Uterus (tissue), 4 donors: ENCODE measurements around the gene NDUFAF5. TPM values are rescaled to one million over a fixed set of nuclear protein-coding genes. Genes with fewer than 3 reads are reported as not detected.
A peak's percentile ranks its signal among the peaks of the same experiment; 100 is the strongest.

Experiments
- DNase-seq, 2 donors: peaks; one replicate each; pipeline ENCODE4 v3.0.0-alpha.2; 2019 to 2020
- H3K27ac ChIP-seq, 2 donors: fragments of 200-600 bp; sonication (generic); 1 replicate in 1 of 2; 2 replicates in 1 of 2; pipeline ENCODE4 v1.5.1; 2016 to 2018
- H3K27me3 ChIP-seq, 2 donors: fragments of 200-600 bp; sonication (generic); one replicate each; pipeline ENCODE4 v1.5.1; 2018 to 2019; ENCODE audit warnings: control low read depth in 1 of 2
- H3K36me3 ChIP-seq, 2 donors: fragments of 200-600 bp; sonication (generic); one replicate each; pipeline ENCODE4 v1.5.1; 2019; ENCODE audit warnings: control low read depth in 1 of 2
- H3K4me1 ChIP-seq, 2 donors: fragments of 200-600 bp; sonication (generic); one replicate each; pipeline ENCODE4 v1.5.1; 2018 to 2019; ENCODE audit warnings: control low read depth in 1 of 2
- H3K4me3 ChIP-seq, 2 donors: fragments of 200-600 bp; sonication (generic); 1 replicate in 1 of 2; 2 replicates in 1 of 2; pipeline ENCODE4 v1.5.1; 2018 to 2019; ENCODE audit warnings: mild to moderate bottlenecking in 1 of 2
- H3K9me3 ChIP-seq, 2 donors: fragments of 200-600 bp; sonication (generic); one replicate each; pipeline ENCODE4 v1.5.1; 2019; ENCODE audit warnings: control low read depth in 1 of 2
- CTCF ChIP-seq, 4 experiments: fragments of 200-600 bp in 2 of 4; fragments of 450-650 bp in 2 of 4; sonication (generic) in 2 of 4; IDR thresholded peaks; one replicate each; pipeline ENCODE4 v1.5.1; 2016 to 2019; ENCODE audit warnings: antibody characterized with exemption in 4 of 4, mild to moderate bottlenecking in 2 of 4, moderate library complexity in 1 of 4
- POLR2A ChIP-seq, 2 donors: fragments of 450-650 bp; IDR thresholded peaks; one replicate each; pipeline ENCODE4 v1.6.1; 2016; ENCODE audit warnings: antibody characterized with exemption in 2 of 2, mild to moderate bottlenecking in 1 of 2, moderate library complexity in 1 of 2
- intact Hi-C: fragments of 100-400 bp; cut with DNase I; formaldehyde crosslinking; loops from one replicate; pipeline ENCODE4 v1.15.1; 2023; ENCODE audit warnings: low total_unique reads
- total RNA-seq, 4 donors: library from RNA; depleted of rRNA in 3 of 4; stranded (reverse); fragments of >200 nt in 3 of 4; gene quantifications; one replicate each; pipeline versions ENCODE4 v1.1.0 to v1.2.4, GENCODE V29; 2014 to 2023
- donor health status: DM: yes; HTN: yes; CAD: no.

Gene NDUFAF5
- total RNA-seq, 4 donors from 2014 or later: 8.2 to 38.0 (median 24.3) TPM

GRCh38 chr20:13777171-13777601 lies 7.6 kb upstream of the NDUFAF5 start:
- no peaks in the 10 kb centered on the region for H3K4me1 ChIP-seq
- H3K4me3 ChIP-seq: no peak overlapping the region
- no peaks in the 10 kb centered on the region for H3K9me3 ChIP-seq
- intact Hi-C loops: no loop called here
- H3K27ac ChIP-seq: no peak overlapping the region
- no peak for TF ChIP-seq POLR2A (IDR thresholded peaks at IDR 0.05)
- no peak for TF ChIP-seq CTCF (IDR thresholded peaks at IDR 0.05)
- no peaks in the 10 kb centered on the region for H3K36me3 ChIP-seq
- H3K27me3 ChIP-seq: no peaks in the 10 kb centered on the region
- no peak for DNase-seq

DNA sequence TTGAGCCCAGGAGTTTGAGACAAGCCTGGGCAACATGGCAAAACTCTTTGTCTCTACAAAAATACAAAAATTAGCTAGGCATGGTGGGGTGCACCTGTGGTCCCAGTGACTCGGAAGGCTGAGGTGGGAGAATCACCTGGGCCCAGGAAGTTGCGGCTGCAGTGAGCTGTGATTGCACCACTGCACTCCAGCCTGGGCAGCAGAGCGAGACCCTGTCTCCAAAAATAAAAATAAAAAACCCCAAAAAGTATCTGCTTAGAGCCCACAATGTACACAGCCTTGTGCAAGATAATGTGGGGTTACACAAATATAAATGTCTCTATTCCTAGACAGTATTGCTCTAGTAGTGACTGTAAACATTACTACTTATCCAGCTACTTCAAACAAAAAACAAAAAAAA lies 6.0 kb upstream of the NDUFAF5 start:
- no peaks in the 10 kb centered on the region for H3K36me3 ChIP-seq
- H3K4me1 ChIP-seq: peaks cover 0 to 4% of the 10 kb centered on the region in 2 donors
- no peaks in the 10 kb centered on the region for H3K27me3 ChIP-seq
- intact Hi-C loops: no loop called here
- DNase-seq: no peak
- no peaks in the 10 kb centered on the region for H3K9me3 ChIP-seq
- TF ChIP-seq POLR2A (IDR thresholded peaks at IDR 0.05) (no peak), CTCF (IDR thresholded peaks at IDR 0.05) (no peak)
- no peak overlapping the region for H3K27ac ChIP-seq
- no peak overlapping the region for H3K4me3 ChIP-seq

DNA sequence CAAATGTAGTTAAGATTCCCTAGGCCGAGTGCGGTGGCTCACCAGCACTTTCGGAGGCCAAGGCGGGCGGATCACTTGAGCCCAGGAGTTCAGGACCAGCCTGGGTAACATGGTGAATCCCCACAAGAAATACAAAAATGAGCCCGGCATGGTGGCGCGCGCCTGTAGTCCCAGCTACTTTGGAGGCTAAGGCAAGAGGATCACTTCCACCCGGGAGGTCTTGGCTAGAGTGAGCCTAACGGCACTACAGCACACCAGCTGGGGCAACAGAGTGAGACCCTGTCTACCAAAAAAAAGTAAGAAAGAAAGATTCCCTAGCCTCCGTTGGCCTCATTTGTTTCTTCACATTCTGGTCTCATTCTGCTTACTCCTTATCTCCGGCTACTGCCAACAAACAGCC lies 1.3 kb upstream of the NDUFAF5 start:
- H3K27ac ChIP-seq: no peak overlapping the region
- no peaks in the 10 kb centered on the region for H3K27me3 ChIP-seq
- H3K4me1 ChIP-seq: peaks cover 0 to 4% of the 10 kb centered on the region in 2 donors
- TF ChIP-seq CTCF (IDR thresholded peaks at IDR 0.05): no peak
- no peak for TF ChIP-seq POLR2A (IDR thresholded peaks at IDR 0.05)
- no peaks in the 10 kb centered on the region for H3K36me3 ChIP-seq
- H3K4me3 ChIP-seq: no peak overlapping the region
- intact Hi-C loops: no loop called here
- DNase-seq: no peak
- no peaks in the 10 kb centered on the region for H3K9me3 ChIP-seq

GRCh38 chr20:13784271-13784892 lies 446 bp upstream of the NDUFAF5 start:
- TF ChIP-seq POLR2A (IDR thresholded peaks at IDR 0.05): no peak
- TF ChIP-seq CTCF (IDR thresholded peaks at IDR 0.05): no peak
- peaks cover 0 to 4% of the 10 kb centered on the region in 2 donors for H3K4me1 ChIP-seq
- H3K27me3 ChIP-seq: no peaks in the 10 kb centered on the region
- intact Hi-C loops: no loop called here
- H3K4me3 ChIP-seq: peak overlapping the region; percentile 74 to 86
- no peaks in the 10 kb centered on the region for H3K9me3 ChIP-seq
- no peaks in the 10 kb centered on the region for H3K36me3 ChIP-seq
- peak overlapping the region; percentile 86 to 89 for H3K27ac ChIP-seq
- no peak for DNase-seq

GRCh38 chr20:13786143-13786828 lies 1.5 kb downstream of the NDUFAF5 start:
- Histone ChIP-seq H3K4me1 (peaks cover 0 to 4% of the 10 kb centered on the region in 2 donors), H3K9me3 (no peaks in the 10 kb centered on the region), H3K36me3 (no peaks in the 10 kb centered on the region), H3K4me3 (peak overlapping the region; percentile 74 to 86), H3K27me3 (no peaks in the 10 kb centered on the region), H3K27ac (no peak overlapping the region)
- DNase-seq: no peak
- TF ChIP-seq POLR2A (IDR thresholded peaks at IDR 0.05): no peak
- intact Hi-C loops: no loop called here
